HepG2 (cell line): ENCODE results near the gene ESPNL. TPM values are rescaled to one million over a fixed set of nuclear protein-coding genes. Genes with fewer than 3 reads are reported as not detected.

Source experiments
- ADNP ChIP-seq: sonication (generic); formaldehyde crosslinking; IDR thresholded peaks from 2 replicates; pipeline ENCODE4 v1.4.0; 2020; ENCODE audit warnings: missing genetic modification reagents
- HMG20A ChIP-seq: IDR thresholded peaks from 2 replicates; pipeline ENCODE4 v1.6.1; 2016; ENCODE audit warnings: borderline replicate concordance
- KMT2B ChIP-seq: IDR thresholded peaks from 2 replicates; pipeline ENCODE4 v1.6.1; 2016; ENCODE audit warnings: missing genetic modification reagents, missing compliant biosample characterization
- MBD4 ChIP-seq: IDR thresholded peaks from 2 replicates; pipeline ENCODE4 v1.6.1; 2012; ENCODE audit warnings: low read length, inconsistent platforms, borderline replicate concordance
- MLX ChIP-seq: IDR thresholded peaks from 2 replicates; pipeline ENCODE4 v1.6.1; 2016
- NR2F1 ChIP-seq, 2 experiments: fragments of 450-650 bp in 1 of 2; formaldehyde crosslinking in 1 of 2; IDR thresholded peaks; 2 replicates each; pipeline versions ENCODE4 v1.5.0 to v1.6.1; 2016 to 2020; ENCODE audit warnings: mild to moderate bottlenecking in 1 of 2, missing compliant biosample characterization in 1 of 2, missing genetic modification reagents in 1 of 2, moderate library complexity in 1 of 2
- PRDM4 ChIP-seq: sonication (generic); formaldehyde crosslinking; IDR thresholded peaks from 2 replicates; pipeline ENCODE4 v1.9.0; 2021; ENCODE audit warnings: missing genetic modification reagents, borderline replicate concordance
- PRPF4 ChIP-seq: fragments of 200-400 bp; formaldehyde crosslinking; IDR thresholded peaks from 2 replicates; pipeline ENCODE4 v1.6.1; 2016; ENCODE audit warnings: low read length, low read depth; ENCODE audit not compliant: poor library complexity, severe bottlenecking
- RERE ChIP-seq: IDR thresholded peaks from 2 replicates; pipeline ENCODE4 v1.6.1; 2016; ENCODE audit warnings: low read depth, missing genetic modification reagents, missing compliant biosample characterization
- TCF12 ChIP-seq, 2 experiments: fragments of 450-650 bp in 1 of 2; sonication (generic) in 1 of 2; formaldehyde crosslinking in 1 of 2; IDR thresholded peaks; 2 replicates each; pipeline versions ENCODE4 v1.6.1 to v1.8.0; 2017 to 2022; ENCODE audit warnings: antibody characterized with exemption in 1 of 2, mild to moderate bottlenecking in 1 of 2, missing genetic modification reagents in 1 of 2, moderate library complexity in 1 of 2
- ZKSCAN1 ChIP-seq: fragments of 150-350 bp; IDR thresholded peaks from 2 replicates; pipeline ENCODE4 v1.6.1; 2014; ENCODE audit warnings: low read length
- ZNF10 ChIP-seq: sonication (generic); formaldehyde crosslinking; IDR thresholded peaks from 2 replicates; pipeline ENCODE4 v1.4.0; 2020; ENCODE audit warnings: mild to moderate bottlenecking, low read depth, missing genetic modification reagents, borderline replicate concordance
- ZNF281 ChIP-seq: sonication (generic); formaldehyde crosslinking; IDR thresholded peaks from 2 replicates; pipeline ENCODE4 v1.4.0; 2020; ENCODE audit warnings: missing genetic modification reagents, borderline replicate concordance
- ZNF460 ChIP-seq: sonication (generic); formaldehyde crosslinking; IDR thresholded peaks from 2 replicates; pipeline ENCODE4 v1.5.1; 2020; ENCODE audit warnings: missing genetic modification reagents, mild to moderate bottlenecking, borderline replicate concordance
- ZNF615 ChIP-seq: sonication (generic); formaldehyde crosslinking; IDR thresholded peaks from 2 replicates; pipeline ENCODE4 v1.5.0; 2020; ENCODE audit warnings: mild to moderate bottlenecking, missing genetic modification reagents, borderline replicate concordance
- ZNF775 ChIP-seq: sonication (generic); formaldehyde crosslinking; IDR thresholded peaks from 2 replicates; pipeline ENCODE4 v1.4.0; 2020; ENCODE audit warnings: missing genetic modification reagents, mild to moderate bottlenecking, moderate library complexity, borderline replicate concordance
- ZSCAN12 ChIP-seq: sonication (generic); formaldehyde crosslinking; IDR thresholded peaks from 2 replicates; pipeline ENCODE4 v1.9.0; 2021; ENCODE audit warnings: mild to moderate bottlenecking, missing genetic modification reagents
- polyA plus RNA-seq, 8 experiments: library from polyadenylated mRNA; depleted of rRNA in 3 of 8; stranded (reverse) in 7 of 8; unstranded in 1 of 8; fragments of >200 nt; fragmentation: Illumina TruSeq in 4 of 8; extraction: Trizol in 4 of 8; gene quantifications; 2 replicates each; pipeline versions ENCODE4 v1.2.1 to v1.2.3, GENCODE V29; 2011 to 2016; ENCODE audit warnings: low read depth in 4 of 8, missing spikeins in 1 of 8, mixed read lengths in 1 of 8; ENCODE audit not compliant: insufficient read depth in 1 of 8
- total RNA-seq, 5 experiments: library from RNA; depleted of rRNA; stranded (reverse); fragments of >200 nt; fragmentation: Illumina TruSeq; extraction: Trizol; gene quantifications; 2 replicates each; pipeline ENCODE4 v1.2.3, GENCODE V29; 2016; ENCODE audit warnings: low read depth in 1 of 5

The ESPNL gene
- total and polyA plus RNA-seq, 2 of the 13 experiments (the other 11 are each of a cell fraction or from before 2014, with no cell fraction given): 0.45 to 0.80 TPM

- no peak for TF ChIP-seq ADNP (CRISPR knock-in tag)
- 0 out of 2 replicates have a peak, but pooled peaks have one; percentile 22 for TF ChIP-seq HMG20A (CRISPR knock-in tag)
- no peak for TF ChIP-seq TCF12 (IDR thresholded peaks at IDR 0.05)
- no peak for TF ChIP-seq TCF12 (CRISPR knock-in tag; IDR thresholded peaks at IDR 0.05)
- no peak for TF ChIP-seq ZKSCAN1
- TF ChIP-seq ZNF281 (CRISPR knock-in tag): peak; percentile 90
- TF ChIP-seq MLX (CRISPR knock-in tag): no peak
- peak; percentile 72 to 78 for TF ChIP-seq NR2F1 (CRISPR knock-in tag; IDR thresholded peaks at IDR 0.05)
- no peak for TF ChIP-seq ZNF775 (CRISPR knock-in tag)
- TF ChIP-seq PRPF4: no peak
- no peak for TF ChIP-seq ZSCAN12
- TF ChIP-seq RERE (CRISPR knock-in tag): no peak
- TF ChIP-seq PRDM4 (CRISPR knock-in tag): no peak
- TF ChIP-seq ZNF615 (CRISPR knock-in tag): no peak
- TF ChIP-seq MBD4: no peak
- no peak for TF ChIP-seq KMT2B (CRISPR knock-in tag)
- 0 out of 2 replicates have a peak, but pooled peaks have one; percentile 20 for TF ChIP-seq ZNF460 (CRISPR knock-in tag)
- TF ChIP-seq ZNF10 (CRISPR knock-in tag): no peak
These were observed 36.5 kb upstream of the ESPNL start (continued) for GRCh38 chr2:238063414-238064189.
